Muscle layer of colon (tissue), 2 donors: ENCODE data around the gene NUAK2.
"Not testable (repeated sequence)": the region's sequence is repeated elsewhere in the genome, so short reads cannot be mapped to it uniquely, and the experiment has no call there.

ENCODE experiments used
- H3K27ac ChIP-seq: one replicate; pipeline ENCODE4 v1.7.0; 2013; ENCODE audit warnings: low read depth, mild to moderate bottlenecking, low read length, moderate library complexity
- H3K27me3 ChIP-seq, 2 donors: one replicate each; pipeline ENCODE4 v1.7.0; 2013; ENCODE audit warnings: low read length in 2 of 2, mild to moderate bottlenecking in 2 of 2; ENCODE audit not compliant: insufficient read depth in 2 of 2, control insufficient read depth in 1 of 2
- H3K36me3 ChIP-seq: one replicate; pipeline ENCODE4 v1.7.0; 2013; ENCODE audit warnings: mild to moderate bottlenecking, low read length; ENCODE audit not compliant: insufficient read depth
- H3K4me1 ChIP-seq: one replicate; pipeline ENCODE4 v1.7.0; 2013; ENCODE audit warnings: mild to moderate bottlenecking, low read length; ENCODE audit not compliant: insufficient read depth
- H3K4me3 ChIP-seq, 2 donors: one replicate each; pipeline ENCODE4 v1.7.0; 2013; ENCODE audit warnings: low read length in 2 of 2, low read depth in 1 of 2, mild to moderate bottlenecking in 1 of 2, moderate library complexity in 1 of 2
- H3K9ac ChIP-seq: one replicate; pipeline ENCODE4 v1.7.0; 2013; ENCODE audit warnings: low read length
- H3K9me3 ChIP-seq: one replicate; pipeline ENCODE4 v1.7.0; 2013; ENCODE audit warnings: mild to moderate bottlenecking, low read length
- donor health status: abdominal sarcoma.
- donor health status: Adenocarcinoma of cecum.

NUAK2 gene

GRCh38 chr1:205287076-205287475, 34.5 kb downstream of the NUAK2 start:
- Histone ChIP-seq H3K4me1 (peaks cover 14% of the 10 kb centered on the region), H3K4me3 (no peak overlapping the region), H3K36me3 (no peaks in the 10 kb centered on the region), H3K9ac (no peak overlapping the region), H3K27me3 (no peaks in the 10 kb centered on the region), H3K9me3 (no peaks in the 10 kb centered on the region), H3K27ac (no peak overlapping the region)

GRCh38 chr1:205286335-205286950, 35.1 kb downstream of the NUAK2 start:
- Histone ChIP-seq H3K4me1 (peaks cover 14% of the 10 kb centered on the region), H3K9ac (no peak overlapping the region), H3K4me3 (no peak overlapping the region), H3K36me3 (no peaks in the 10 kb centered on the region), H3K27ac (no peak overlapping the region), H3K27me3 (no peaks in the 10 kb centered on the region), H3K9me3 (no peaks in the 10 kb centered on the region)

GRCh38 chr1:205285381-205286101, 36.0 kb downstream of the NUAK2 start:
- Histone ChIP-seq H3K36me3 (no peaks in the 10 kb centered on the region), H3K4me1 (peaks cover 14% of the 10 kb centered on the region), H3K27me3 (no peaks in the 10 kb centered on the region), H3K9ac (no peak overlapping the region), H3K27ac (no peak overlapping the region), H3K9me3 (no peaks in the 10 kb centered on the region), H3K4me3 (no peak overlapping the region)

- peaks cover 14% of the 10 kb centered on the region for H3K4me1 ChIP-seq
- H3K36me3 ChIP-seq = no peaks in the 10 kb centered on the region
Observed at GRCh38 chr1:205284420-205285144, 37.0 kb downstream of the NUAK2 start.

GRCh38 chr1:205283270-205284147, 38.0 kb downstream of the NUAK2 start:
- Histone ChIP-seq H3K9ac (no peak overlapping the region), H3K4me3 (no peak overlapping the region), H3K36me3 (no peaks in the 10 kb centered on the region), H3K4me1 (peaks cover 14% of the 10 kb centered on the region), H3K27me3 (no peaks in the 10 kb centered on the region), H3K9me3 (no peaks in the 10 kb centered on the region), H3K27ac (no peak overlapping the region)

More at GRCh38 chr1:205284420-205285144, 37.0 kb downstream of the NUAK2 start:
- no peak overlapping the region for H3K27ac ChIP-seq
- no peak overlapping the region for H3K4me3 ChIP-seq
- no peak overlapping the region for H3K9ac ChIP-seq
- H3K9me3 ChIP-seq = no peaks in the 10 kb centered on the region
- no peaks in the 10 kb centered on the region for H3K27me3 ChIP-seq

GRCh38 chr1:205280666-205281395, 40.7 kb downstream of the NUAK2 start:
- not testable (repeated sequence) for H3K27ac ChIP-seq, H3K27me3 ChIP-seq, H3K9ac ChIP-seq, H3K9me3 ChIP-seq, H3K36me3 ChIP-seq, H3K4me3 ChIP-seq
- H3K4me1 ChIP-seq = peaks cover 14% of the 10 kb centered on the region

GRCh38 chr1:205279986-205280385, 41.6 kb downstream of the NUAK2 start:
- no peak overlapping the region for H3K4me3 ChIP-seq
- no peak overlapping the region for H3K27ac ChIP-seq

GRCh38 chr1:205276689-205277065, 44.9 kb downstream of the NUAK2 start:
- Histone ChIP-seq H3K27ac (no peak overlapping the region), H3K9me3 (no peaks in the 10 kb centered on the region), H3K4me3 (no peak overlapping the region), H3K9ac (no peak overlapping the region), H3K4me1 (no peaks in the 10 kb centered on the region), H3K27me3 (no peaks in the 10 kb centered on the region), H3K36me3 (no peaks in the 10 kb centered on the region)

More at GRCh38 chr1:205279986-205280385, 41.6 kb downstream of the NUAK2 start:
- Histone ChIP-seq H3K27me3 (no peaks in the 10 kb centered on the region), H3K4me1 (peaks cover 9% of the 10 kb centered on the region), H3K36me3 (no peaks in the 10 kb centered on the region), H3K9me3 (no peaks in the 10 kb centered on the region), H3K9ac (no peak overlapping the region)

- Histone ChIP-seq H3K36me3 (no peaks in the 10 kb centered on the region), H3K9ac (no peak overlapping the region), H3K4me3 (no peak overlapping the region), H3K9me3 (no peaks in the 10 kb centered on the region), H3K27ac (no peak overlapping the region), H3K27me3 (no peaks in the 10 kb centered on the region), H3K4me1 (no peaks in the 10 kb centered on the region)
Observed at GRCh38 chr1:205275916-205276688, 45.4 kb downstream of the NUAK2 start.

- no peaks in the 10 kb centered on the region for H3K36me3 ChIP-seq
- H3K4me3 ChIP-seq = no peak overlapping the region
- no peaks in the 10 kb centered on the region for H3K9me3 ChIP-seq
- H3K4me1 ChIP-seq = no peaks in the 10 kb centered on the region
- H3K27me3 ChIP-seq = no peaks in the 10 kb centered on the region
- H3K9ac ChIP-seq = no peak overlapping the region
- H3K27ac ChIP-seq = no peak overlapping the region
Observed at GRCh38 chr1:205275133-205275532, 46.4 kb downstream of the NUAK2 start.
